Measurements from ENCODE around the gene FMO2.

FMO2 gene

GRCh38 chr1:171174560-171175294 lies 10.4 kb upstream of the FMO2 start:
- no peak for DNase-seq (ENCODE audit: low read depth in 2 of 2)

GRCh38 chr1:171177261-171177660 lies 7.8 kb upstream of the FMO2 start:
- no peak for DNase-seq (ENCODE audit: low read depth in 2 of 2)

DNA sequence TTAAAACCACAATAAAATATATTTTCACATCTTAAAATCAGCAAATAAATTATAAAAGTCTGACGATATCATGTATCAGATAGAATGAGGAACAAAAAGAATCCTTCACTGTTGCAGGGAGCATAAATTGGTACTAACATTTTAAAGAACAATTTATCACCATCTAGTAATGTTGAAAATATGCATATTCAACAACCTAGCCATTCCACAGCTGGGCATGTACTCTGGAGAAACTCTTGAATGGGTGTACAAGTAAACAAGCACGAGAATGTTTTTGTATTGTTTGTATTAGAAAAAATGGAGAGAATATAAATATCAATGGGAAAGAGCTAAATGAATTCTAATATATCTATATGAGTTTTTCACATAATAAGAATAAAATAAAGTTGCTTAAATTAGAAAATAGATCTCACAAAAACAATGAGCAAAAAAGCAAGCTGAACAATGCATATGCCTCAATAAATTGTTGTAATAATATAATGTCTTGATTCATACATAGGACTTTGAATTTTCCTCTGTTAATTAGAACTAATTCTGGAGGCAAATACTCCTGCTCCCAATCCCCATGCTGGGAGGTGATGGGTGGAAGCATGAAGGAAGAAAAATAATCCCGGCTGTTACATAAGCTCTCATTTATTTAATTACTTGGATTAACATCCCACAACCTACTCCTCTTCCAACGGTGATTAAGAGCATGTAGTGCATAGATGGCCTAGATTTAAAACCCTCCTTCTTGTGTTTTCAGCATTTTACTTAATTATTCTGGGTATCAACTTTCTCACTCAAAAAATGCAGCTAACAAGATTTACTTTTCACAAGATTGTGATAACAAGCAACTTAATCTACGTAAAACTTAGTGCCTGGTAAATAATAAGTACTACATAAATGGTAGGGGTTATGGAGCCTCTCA lies 5.5 kb upstream of the FMO2 start:
- no peak for DNase-seq (ENCODE audit: low read depth in 2 of 2)

GRCh38 chr1:171180670-171181069 lies 4.4 kb upstream of the FMO2 start:
- DNase-seq (ENCODE audit: low read depth in 2 of 2): peak; percentile 76 to 81

GRCh38 chr1:171188388-171189266 lies 3.5 kb downstream of the FMO2 start:
- peak; percentile 36 to 39 for DNase-seq (ENCODE audit: low read depth in 2 of 2)

DNA sequence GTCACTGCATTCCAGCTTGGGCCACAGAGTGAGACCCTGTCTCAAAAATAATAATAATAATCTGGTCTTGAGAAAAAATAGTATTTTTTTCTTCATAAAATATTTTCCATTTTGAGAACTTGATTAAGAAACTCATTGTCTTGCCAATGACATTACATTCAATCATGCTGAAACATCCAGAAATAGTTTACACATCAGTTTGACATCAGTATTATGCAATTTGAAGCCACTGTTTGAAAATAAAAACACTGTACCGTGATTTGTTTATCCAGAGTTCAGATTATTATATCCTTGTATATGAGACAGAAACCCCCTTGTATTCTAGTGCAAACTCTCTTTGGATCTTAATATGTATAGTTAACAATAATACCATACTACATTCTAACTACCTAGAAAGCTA lies 6.9 kb downstream of the FMO2 start:
- no peak for DNase-seq (ENCODE audit: low read depth in 2 of 2)

GRCh38 chr1:171195767-171196166 lies 10.7 kb downstream of the FMO2 start:
- DNase-seq (ENCODE audit: low read depth in 2 of 2): no peak

- DNase-seq (ENCODE audit: low read depth in 2 of 2): no peak
Measured at GRCh38 chr1:171196351-171196750, 11.3 kb downstream of the FMO2 start.

- no peak for DNase-seq (ENCODE audit: low read depth in 2 of 2)
Measured at GRCh38 chr1:171198081-171198480, 13.0 kb downstream of the FMO2 start.

DNA sequence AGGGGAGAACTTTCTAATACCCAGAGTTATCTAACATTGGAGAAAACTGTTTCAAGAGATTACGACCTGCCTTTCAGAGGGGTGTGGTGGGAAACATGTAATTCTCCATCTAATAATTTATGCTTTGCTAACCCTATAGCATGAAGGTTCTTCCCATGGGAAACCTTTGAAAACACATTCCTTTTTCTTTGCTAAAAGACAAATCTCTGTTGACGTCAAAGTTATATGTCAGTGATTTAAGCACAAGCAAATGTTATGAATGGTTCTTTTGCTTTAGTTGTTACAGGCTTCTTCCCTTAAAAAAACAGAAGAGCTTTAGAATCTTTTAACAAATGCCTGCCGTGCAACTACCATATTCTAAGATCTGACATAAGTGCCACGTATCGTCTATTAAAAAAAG lies 19.2 kb downstream of the FMO2 start:
- no peak for DNase-seq (ENCODE audit: low read depth in 2 of 2)

GRCh38 chr1:171206204-171206977 lies 21.3 kb downstream of the FMO2 start:
- DNase-seq (ENCODE audit: low read depth in 2 of 2): no peak

GRCh38 chr1:171206978-171207355 lies 21.9 kb downstream of the FMO2 start:
- DNase-seq (ENCODE audit: low read depth in 2 of 2): no peak

DNA sequence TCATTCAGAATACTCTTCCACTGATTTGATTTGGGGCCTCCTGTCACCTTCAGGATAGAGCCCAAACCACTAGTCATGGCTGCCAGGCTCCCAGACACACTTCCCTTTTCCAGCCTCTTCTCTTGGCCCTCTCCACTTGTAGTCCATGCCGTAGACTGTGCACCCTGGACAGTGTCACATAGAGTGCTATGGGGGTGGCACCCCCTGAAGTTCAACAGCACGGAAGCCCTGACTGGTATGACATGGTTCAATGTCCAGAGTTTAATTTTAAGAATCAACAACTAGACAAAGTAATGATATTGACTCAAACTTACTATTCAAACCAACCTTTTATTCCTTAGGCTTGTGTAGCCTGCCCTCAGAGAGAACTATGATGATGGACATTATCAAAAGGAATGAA lies 22.3 kb downstream of the FMO2 start:
- DNase-seq (ENCODE audit: low read depth in 2 of 2): no peak

GRCh38 chr1:171210355-171210754 lies 25.3 kb downstream of the FMO2 start:
- no peak for DNase-seq (ENCODE audit: low read depth in 2 of 2)

GRCh38 chr1:171212607-171213351 lies 27.7 kb downstream of the FMO2 start:
- DNase-seq (ENCODE audit: low read depth in 2 of 2): no peak

- DNase-seq (ENCODE audit: low read depth in 2 of 2): no peak
Measured at GRCh38 chr1:171213559-171214454, 28.7 kb downstream of the FMO2 start.

- no peak for DNase-seq (ENCODE audit: low read depth in 2 of 2)
Measured at GRCh38 chr1:171217658-171218443, 32.8 kb downstream of the FMO2 start.

GRCh38 chr1:171218661-171219060 lies 33.6 kb downstream of the FMO2 start:
- DNase-seq (ENCODE audit: low read depth in 2 of 2): no peak

All from fibroblast of skin of left quadriceps (primary cell).